GM12878 (cell line): ENCODE results near the gene WNT16. TPM values are rescaled to one million over a fixed set of nuclear protein-coding genes. Genes with fewer than 3 reads are reported as not detected.

ENCODE experiments used
- ATAC-seq: fragments of 200-7000 bp; cut with Tn5 transposase; 3 replicates; pipeline ENCODE4 v1.9.1; 2020; ENCODE audit warnings: mild to moderate bottlenecking, moderate library complexity
- BruUV-seq: library from RNA; stranded (reverse); fragments of 400-500 nt; replicated peaks from 2 replicates; lab custom pipeline; 2021; lab: Mats Ljungman, UMichigan
- CTCF ChIA-PET: fragments of 300-600 bp; sonication (Branson Sonifier 250); formaldehyde crosslinking; extraction: SDS; loops from one replicate; lab custom pipeline; 2021; ENCODE audit warnings: inconsistent platforms; lab: Yijun Ruan, JAX
- POLR2A ChIA-PET: fragments of 350-600 bp; formaldehyde crosslinking; extraction: SDS; loops from one replicate; lab custom pipeline; 2021; ENCODE audit warnings: inconsistent platforms; lab: Charles Lee
- RAD21 ChIA-PET: fragments of 300-600 bp; sonication (Branson Sonifier 250); formaldehyde crosslinking; loops from one replicate; lab custom pipeline; 2023; ENCODE audit warnings: antibody characterized with exemption; ENCODE audit not compliant: unreplicated experiment; lab: Charles Lee
- SMC1A ChIA-PET: fragments of 300-600 bp; sonication (Branson Sonifier 250); formaldehyde crosslinking; loops from one replicate; lab custom pipeline; 2023; ENCODE audit not compliant: unreplicated experiment, uncharacterized antibody; lab: Charles Lee
- DNase-seq: peaks from one replicate; pipeline ENCODE4 v3.0.0-alpha.2; 2011; ENCODE audit warnings: low read depth, low spot score
- FAIRE-seq: peaks from 3 replicates; lab custom pipeline; 2011; peaks lifted over from hg19 to GRCh38; lab: Jason Lieb, UNC
- H2AFZ ChIP-seq: 2 replicates; pipeline ENCODE4 v1.6.0; 2011; ENCODE audit warnings: low read depth, low read length, control low read depth; ENCODE audit not compliant: control insufficient read depth
- H3K27ac ChIP-seq: 2 replicates; pipeline ENCODE4 v1.5.1; 2011; ENCODE audit warnings: control low read depth; ENCODE audit not compliant: control insufficient read depth, insufficient read depth
- H3K27me3 ChIP-seq, 2 experiments: replicated peaks in 1 of 2; 2 replicates each; pipeline versions ENCODE4 v1.6.0 to v1.6.1; 2011; ENCODE audit warnings: low read length in 1 of 2; ENCODE audit not compliant: control insufficient read depth in 2 of 2, insufficient read depth in 2 of 2
- H3K36me3 ChIP-seq, 2 experiments: 2 replicates each; pipeline ENCODE4 v1.5.1; 2011; ENCODE audit warnings: low read length in 1 of 2; ENCODE audit not compliant: control insufficient read depth in 2 of 2, insufficient read depth in 2 of 2
- H3K4me1 ChIP-seq: 2 replicates; pipeline ENCODE4 v1.6.1; 2011; ENCODE audit warnings: mild to moderate bottlenecking, low read length, moderate library complexity, mixed read lengths; ENCODE audit not compliant: control insufficient read depth, insufficient read depth
- H3K4me2 ChIP-seq: 2 replicates; pipeline ENCODE4 v1.6.0; 2011; ENCODE audit warnings: control low read depth; ENCODE audit not compliant: control insufficient read depth, insufficient read depth
- H3K4me3 ChIP-seq: fragments of 200-600 bp; sonication (generic); 2 replicates; pipeline ENCODE4 v1.5.1; 2016
- H3K79me2 ChIP-seq: 2 replicates; pipeline ENCODE4 v1.6.0; 2011; ENCODE audit warnings: low read length; ENCODE audit not compliant: control insufficient read depth, insufficient read depth
- H3K9ac ChIP-seq: 2 replicates; pipeline ENCODE4 v1.8.0; 2011; ENCODE audit warnings: low read length, control low read depth, mixed read lengths; ENCODE audit not compliant: control insufficient read depth, insufficient read depth
- H3K9me3 ChIP-seq: replicated peaks from 3 replicates; pipeline ENCODE4 v1.5.1; 2011; ENCODE audit warnings: mild to moderate bottlenecking, low read length; ENCODE audit not compliant: control insufficient read depth, insufficient read depth
- H4K20me1 ChIP-seq: 2 replicates; pipeline ENCODE4 v1.6.0; 2011; ENCODE audit not compliant: control insufficient read depth, insufficient read depth
- CTCF ChIP-seq, 3 experiments: IDR thresholded peaks in 2 of 3; conservative IDR thresholded peaks in 1 of 3; 2 replicates each; pipeline ENCODE4 v1.5.1; 2011; ENCODE audit warnings: low read depth in 3 of 3, low read length in 3 of 3, mild to moderate bottlenecking in 3 of 3, control low read depth in 2 of 3, moderate library complexity in 2 of 3, inconsistent platforms in 1 of 3, mixed read lengths in 1 of 3; ENCODE audit not compliant: control insufficient read depth in 2 of 3, insufficient read depth in 1 of 3; ENCODE audit errors: extremely low read depth in 1 of 3
- ELK1 ChIP-seq: IDR thresholded peaks from 2 replicates; pipeline ENCODE4 v1.6.1; 2012; ENCODE audit warnings: low read depth, low read length, improper control_type of control experiment
- PAX5 ChIP-seq: IDR thresholded peaks from 2 replicates; pipeline ENCODE4 v1.6.1; 2011; ENCODE audit warnings: low read depth, low read length, borderline replicate concordance
- RAD21 ChIP-seq: IDR thresholded peaks from 2 replicates; pipeline ENCODE4 v1.6.1; 2011; ENCODE audit warnings: mild to moderate bottlenecking, low read depth, low read length, moderate library complexity; ENCODE audit not compliant: insufficient read depth
- RB1 ChIP-seq: fragments of 450-650 bp; formaldehyde crosslinking; IDR thresholded peaks from 2 replicates; pipeline ENCODE4 v1.6.1; 2017; ENCODE audit warnings: mild to moderate bottlenecking, borderline replicate concordance
- SIN3A ChIP-seq: IDR thresholded peaks from 2 replicates; pipeline ENCODE4 v1.6.1; 2012; ENCODE audit warnings: low read depth, low read length, improper control_type of control experiment
- SMC3 ChIP-seq: IDR thresholded peaks from 2 replicates; pipeline ENCODE4 v1.6.1; 2011; ENCODE audit warnings: low read length, improper control_type of control experiment, borderline replicate concordance
- SUPT20H ChIP-seq: IDR thresholded peaks from 2 replicates; pipeline ENCODE4 v1.6.1; 2011; ENCODE audit warnings: low read depth, mild to moderate bottlenecking, low read length, moderate library complexity, borderline replicate concordance; ENCODE audit not compliant: control insufficient read depth
- WRNIP1 ChIP-seq: IDR thresholded peaks from 2 replicates; pipeline ENCODE4 v1.6.1; 2011; ENCODE audit warnings: low read depth, low read length, improper control_type of control experiment, borderline replicate concordance
- ZBED1 ChIP-seq: IDR thresholded peaks from 2 replicates; pipeline ENCODE4 v1.6.1; 2016; ENCODE audit warnings: borderline replicate concordance
- ZNF24 ChIP-seq: fragments of 450-650 bp; IDR thresholded peaks from 2 replicates; pipeline ENCODE4 v1.6.1; 2017; ENCODE audit warnings: antibody characterized with exemption, mild to moderate bottlenecking
- WGBS: methylation state at CpG from one replicate; pipeline ENCODE4 v1.1.6; 2016; ENCODE audit warnings: low lambda C conversion rate; ENCODE audit not compliant: insufficient replicate concordance, insufficient coverage; ENCODE audit errors: missing lambda C conversion rate; 5-methylcytosine and 5-hydroxymethylcytosine counted together
- in situ Hi-C: fragments of 300-500 bp; cut with MboI; formaldehyde crosslinking; loops from 9 replicates; pipeline ENCODE4 v1.14.3; 2018; ENCODE audit warnings: mixed read lengths
- intact Hi-C: fragments of 100-400 bp; cut with micrococcal nuclease; formaldehyde crosslinking; loops from one replicate; pipeline ENCODE4 v1.14.2; 2022; ENCODE audit not compliant: unreplicated experiment
- polyA plus RNA-seq, 11 experiments: library from polyadenylated mRNA; depleted of rRNA in 4 of 11; unstranded in 6 of 11; stranded (reverse) in 5 of 11; fragments of >200 nt; fragmentation: Nextera tagmentation in 4 of 11; fragmentation: Illumina TruSeq in 1 of 11; extraction: Ambion mirVana in 4 of 11; extraction: Trizol in 1 of 11; gene quantifications; 1 replicate in 1 of 11; 2 replicates in 10 of 11; pipeline versions ENCODE4 v1.2.1 to v1.2.3, GENCODE V29; 2011 to 2016; ENCODE audit warnings: inconsistent platforms in 2 of 11, missing spikeins in 2 of 11, low read depth in 1 of 11
- total RNA-seq, 4 experiments: library from RNA; depleted of rRNA in 3 of 4; stranded (reverse); fragments of >200 nt in 3 of 4; fragmentation: Illumina TruSeq in 1 of 4; extraction: Trizol in 1 of 4; gene quantifications; 2 replicates each; pipeline versions ENCODE4 v1.2.1 to v1.2.3, GENCODE V29; 2013 to 2021
- TF ChIP-seq, protein P1 (sequence below): IDR thresholded peaks from 2 replicates; pipeline ENCODE4 v1.6.1; 2011; ENCODE audit warnings: low read depth, mild to moderate bottlenecking, low read length, moderate library complexity, borderline replicate concordance; ENCODE audit errors: extremely low read depth
- TF ChIP-seq, protein P2 (sequence below): IDR thresholded peaks from 2 replicates; pipeline ENCODE4 v1.6.1; 2012; ENCODE audit warnings: improper control_type of control experiment, low read depth, low read length; ENCODE audit not compliant: insufficient replicate concordance

Gene WNT16
- total and polyA plus RNA-seq, 10 of the 15 experiments (the other 5 are each of a cell fraction or from before 2014, with no cell fraction given), result 0.05 to 0.11 (median 0.06) TPM; not detected in 5

DNA sequence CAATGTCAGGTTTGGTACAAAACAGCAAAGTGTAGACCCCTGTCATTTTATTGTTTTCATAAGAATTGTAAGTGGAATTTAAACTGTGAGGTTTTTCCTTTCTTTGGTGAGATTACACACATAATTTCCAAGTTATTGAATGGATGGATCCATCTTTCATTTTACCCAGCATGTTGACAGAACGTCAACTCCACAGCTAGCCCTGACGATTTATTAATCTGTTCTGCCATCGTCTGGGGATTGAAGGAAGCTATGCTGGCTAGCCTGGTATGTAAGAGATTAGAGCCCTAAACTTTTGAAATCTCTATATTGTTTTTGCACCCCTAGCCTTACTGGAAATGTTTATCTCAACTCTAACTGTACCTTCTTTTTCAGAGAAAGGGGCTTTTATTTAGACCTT is 8.6 kb downstream of the WNT16 start:
- TF ChIP-seq PAX5 (no peak), SIN3A (no peak), ZBED1 (no peak), SUPT20H (no peak), ELK1 (no peak), RB1 (no peak), ZNF24 (no peak), WRNIP1 (no peak), CTCF (IDR thresholded peaks at IDR 0.05 in 2 of 3, conservative IDR thresholded peaks at IDR 0.05 in 1 of 3; ENCODE audit: control insufficient read depth in 2 of 3, extremely low read depth in 1 of 3, insufficient read depth in 1 of 3, low read depth in 3 of 3, low read length in 3 of 3) (peak in 2 of 3 experiments; percentile 20 to 50; a peak in 3 of 6 replicates), RAD21 (peak; percentile 50), SMC3 (peak; percentile 47; the same call in 1 of the 2 replicates)
- TF ChIP-seq, protein P1, sequence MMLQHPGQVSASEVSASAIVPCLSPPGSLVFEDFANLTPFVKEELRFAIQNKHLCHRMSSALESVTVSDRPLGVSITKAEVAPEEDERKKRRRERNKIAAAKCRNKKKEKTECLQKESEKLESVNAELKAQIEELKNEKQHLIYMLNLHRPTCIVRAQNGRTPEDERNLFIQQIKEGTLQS, result no peak
- TF ChIP-seq, protein P2, sequence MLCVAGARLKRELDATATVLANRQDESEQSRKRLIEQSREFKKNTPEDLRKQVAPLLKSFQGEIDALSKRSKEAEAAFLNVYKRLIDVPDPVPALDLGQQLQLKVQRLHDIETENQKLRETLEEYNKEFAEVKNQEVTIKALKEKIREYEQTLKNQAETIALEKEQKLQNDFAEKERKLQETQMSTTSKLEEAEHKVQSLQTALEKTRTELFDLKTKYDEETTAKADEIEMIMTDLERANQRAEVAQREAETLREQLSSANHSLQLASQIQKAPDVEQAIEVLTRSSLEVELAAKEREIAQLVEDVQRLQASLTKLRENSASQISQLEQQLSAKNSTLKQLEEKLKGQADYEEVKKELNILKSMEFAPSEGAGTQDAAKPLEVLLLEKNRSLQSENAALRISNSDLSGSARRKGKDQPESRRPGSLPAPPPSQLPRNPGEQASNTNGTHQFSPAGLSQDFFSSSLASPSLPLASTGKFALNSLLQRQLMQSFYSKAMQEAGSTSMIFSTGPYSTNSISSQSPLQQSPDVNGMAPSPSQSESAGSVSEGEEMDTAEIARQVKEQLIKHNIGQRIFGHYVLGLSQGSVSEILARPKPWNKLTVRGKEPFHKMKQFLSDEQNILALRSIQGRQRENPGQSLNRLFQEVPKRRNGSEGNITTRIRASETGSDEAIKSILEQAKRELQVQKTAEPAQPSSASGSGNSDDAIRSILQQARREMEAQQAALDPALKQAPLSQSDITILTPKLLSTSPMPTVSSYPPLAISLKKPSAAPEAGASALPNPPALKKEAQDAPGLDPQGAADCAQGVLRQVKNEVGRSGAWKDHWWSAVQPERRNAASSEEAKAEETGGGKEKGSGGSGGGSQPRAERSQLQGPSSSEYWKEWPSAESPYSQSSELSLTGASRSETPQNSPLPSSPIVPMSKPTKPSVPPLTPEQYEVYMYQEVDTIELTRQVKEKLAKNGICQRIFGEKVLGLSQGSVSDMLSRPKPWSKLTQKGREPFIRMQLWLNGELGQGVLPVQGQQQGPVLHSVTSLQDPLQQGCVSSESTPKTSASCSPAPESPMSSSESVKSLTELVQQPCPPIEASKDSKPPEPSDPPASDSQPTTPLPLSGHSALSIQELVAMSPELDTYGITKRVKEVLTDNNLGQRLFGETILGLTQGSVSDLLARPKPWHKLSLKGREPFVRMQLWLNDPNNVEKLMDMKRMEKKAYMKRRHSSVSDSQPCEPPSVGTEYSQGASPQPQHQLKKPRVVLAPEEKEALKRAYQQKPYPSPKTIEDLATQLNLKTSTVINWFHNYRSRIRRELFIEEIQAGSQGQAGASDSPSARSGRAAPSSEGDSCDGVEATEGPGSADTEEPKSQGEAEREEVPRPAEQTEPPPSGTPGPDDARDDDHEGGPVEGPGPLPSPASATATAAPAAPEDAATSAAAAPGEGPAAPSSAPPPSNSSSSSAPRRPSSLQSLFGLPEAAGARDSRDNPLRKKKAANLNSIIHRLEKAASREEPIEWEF, result no peak
- Histone ChIP-seq H2AFZ (no peak overlapping the region), H4K20me1 (no peaks in the 10 kb centered on the region), H3K27ac (no peak overlapping the region), H3K4me2 (no peak overlapping the region), H3K27me3 (no peaks in the 10 kb centered on the region), H3K36me3 (no peaks in the 10 kb centered on the region; a peak in 1 of 4 replicates), H3K9me3 (no peaks in the 10 kb centered on the region), H3K79me2 (no peaks in the 10 kb centered on the region), H3K4me1 (no peaks in the 10 kb centered on the region), H3K4me3 (no peak overlapping the region), H3K9ac (no peak overlapping the region)
- WGBS, result 29% methylated on average over 3 of the region's 3 CpGs
- ChIA-PET RAD21 (interaction anchor here (0.8 to 1.7 kb wide), 7 partner anchors 59 to 210 kb away, joined by 3 to 7 read pairs (median 4); no protein-coding TSS in a partner anchor), POLR2A (no interaction called here), SMC1A (interaction anchor here (0.7 to 2.2 kb wide), 14 partner anchors 13 to 657 kb away, joined by 3 to 10 read pairs (median 3); no protein-coding TSS in a partner anchor), CTCF (interaction anchor here (0.6 to 3.6 kb wide), 16 partner anchors 13 to 657 kb away, joined by 3 to 20 read pairs (median 4); no protein-coding TSS in a partner anchor)
- DNase-seq, result no peak
- in situ Hi-C loops (no loop called here), intact Hi-C loops (loop anchor here (2.0 to 5.0 kb wide), 2 partner anchors 211 to 350 kb away; partner anchors contain the start of gene CPED1)
- ATAC-seq, result peak; percentile 78
- peak; percentile 68 for FAIRE-seq
- BruUV-seq, result no TSS peak
